Endodermal cell (in vitro differentiated cells): ENCODE measurements around the gene TAOK1. TPM values are rescaled to one million over a fixed set of nuclear protein-coding genes. Genes with fewer than 3 reads are reported as not detected.
"Not testable (repeated sequence)": the region's sequence is repeated elsewhere in the genome, so short reads cannot be mapped to it uniquely, and the experiment has no call there.

Experiments
- DNase-seq: peaks from one replicate; pipeline ENCODE4 v3.0.0-alpha.2; 2017
- H3K27ac ChIP-seq: 2 replicates; pipeline ENCODE4 v1.5.1; 2013; ENCODE audit warnings: mild to moderate bottlenecking, low read depth, low read length, moderate library complexity
- H3K27me3 ChIP-seq: 2 replicates; pipeline ENCODE4 v1.6.1; 2013; ENCODE audit warnings: mild to moderate bottlenecking, low read length, moderate library complexity; ENCODE audit not compliant: insufficient read depth, control insufficient read depth, poor library complexity, severe bottlenecking
- H3K36me3 ChIP-seq: 2 replicates; pipeline ENCODE4 v1.7.0; 2013; ENCODE audit warnings: mild to moderate bottlenecking, low read length, moderate library complexity; ENCODE audit not compliant: control insufficient read depth, insufficient read depth
- H3K4me1 ChIP-seq: one replicate; pipeline ENCODE4 v1.7.0; 2013; ENCODE audit warnings: low read length; ENCODE audit not compliant: control insufficient read depth, insufficient read depth
- H3K4me3 ChIP-seq: 2 replicates; pipeline ENCODE4 v1.5.1; 2013; ENCODE audit warnings: mild to moderate bottlenecking, low read length, moderate library complexity
- H3K9ac ChIP-seq: 2 replicates; pipeline ENCODE4 v1.6.1; 2013; ENCODE audit warnings: mild to moderate bottlenecking, low read length, moderate library complexity; ENCODE audit not compliant: poor library complexity, severe bottlenecking; ENCODE audit errors: extremely low read depth
- H3K9me3 ChIP-seq: 2 replicates; pipeline ENCODE4 v1.6.1; 2013; ENCODE audit warnings: mild to moderate bottlenecking, low read length, moderate library complexity; ENCODE audit not compliant: control insufficient read depth
- H3K27ac Mint-ChIP-seq: 2 replicates; pipeline ENCODE4 v1.8.0; 2020; ENCODE audit warnings: mixed read lengths
- H3K27me3 Mint-ChIP-seq: 2 replicates; pipeline ENCODE4 v1.8.0; 2021; ENCODE audit warnings: mild to moderate bottlenecking, mixed read lengths; ENCODE audit not compliant: insufficient read depth
- H3K36me3 Mint-ChIP-seq: 2 replicates; pipeline ENCODE4 v1.8.0; 2020; ENCODE audit warnings: low read depth, mixed read lengths
- H3K4me1 Mint-ChIP-seq: 2 replicates; pipeline ENCODE4 v1.8.0; 2020; ENCODE audit warnings: mixed read lengths
- H3K4me3 Mint-ChIP-seq: 2 replicates; pipeline ENCODE4 v1.8.0; 2020; ENCODE audit warnings: mild to moderate bottlenecking, moderate library complexity, mixed read lengths
- H3K9me3 Mint-ChIP-seq: 2 replicates; pipeline ENCODE4 v1.8.0; 2020; ENCODE audit warnings: mild to moderate bottlenecking, mixed read lengths
- CTCF ChIP-seq: fragments of 200-600 bp; sonication (generic); conservative IDR thresholded peaks from 2 replicates; pipeline ENCODE4 v1.5.0; 2021; ENCODE audit warnings: antibody characterized with exemption, mild to moderate bottlenecking
- WGBS, 2 experiments: methylation state at CpG; one replicate each; pipeline versions ENCODE4 v1.1.5 to v1.1.7; 2013; ENCODE audit warnings: missing lambda C conversion rate in 2 of 2, mixed read lengths in 1 of 2; ENCODE audit not compliant: insufficient coverage in 1 of 2, insufficient read length in 1 of 2; 5-methylcytosine and 5-hydroxymethylcytosine counted together
- total RNA-seq, 2 donors: library from RNA; stranded (reverse); fragmentation: NEBNext Ultra II Directional in 1 of 2; extraction: Animal tissue kit (Norgen Biotek cat#: 25700) in 1 of 2; gene quantifications; 2 replicates in 1 of 2; 3 replicates in 1 of 2; pipeline ENCODE4 v1.2.1, GENCODE V29; 2021

The TAOK1 gene
- total RNA-seq, 2 donors from 2014 or later = 95.9 to 102 TPM

- Mint-ChIP-seq H3K27ac (no peak overlapping the region), H3K4me3 (no peak overlapping the region), H3K36me3 (no peaks in the 10 kb centered on the region), H3K4me1 (no peaks in the 10 kb centered on the region), H3K27me3 (no peaks in the 10 kb centered on the region), H3K9me3 (no peaks in the 10 kb centered on the region)
- no peak overlapping the region for H3K4me3 ChIP-seq
- no peaks in the 10 kb centered on the region for H3K4me1 ChIP-seq
- H3K27me3 ChIP-seq = no peaks in the 10 kb centered on the region
- H3K36me3 ChIP-seq = no peaks in the 10 kb centered on the region
- WGBS, 2 experiments = 95 to 100% methylated on average over 2 to 11 of the region's 11 CpGs
- no peak overlapping the region for H3K27ac ChIP-seq
- no peak for DNase-seq
- H3K9ac ChIP-seq = no peak overlapping the region
- H3K9me3 ChIP-seq = no peaks in the 10 kb centered on the region
- TF ChIP-seq CTCF = no peak
Measured at GRCh38 chr17:29344201-29344856, 45.8 kb upstream of the TAOK1 start.

GRCh38 chr17:29345066-29345465 is 45.1 kb upstream of the TAOK1 start:
- Histone ChIP-seq H3K4me3 (no peak overlapping the region), H3K36me3 (no peaks in the 10 kb centered on the region), H3K27me3 (no peaks in the 10 kb centered on the region), H3K27ac (no peak overlapping the region), H3K9me3 (no peaks in the 10 kb centered on the region), H3K4me1 (no peaks in the 10 kb centered on the region), H3K9ac (no peak overlapping the region)
- no peak for TF ChIP-seq CTCF
- no peaks in the 10 kb centered on the region for H3K36me3 Mint-ChIP-seq
- no peak overlapping the region for H3K4me3 Mint-ChIP-seq
- no peak for DNase-seq
- 89 to 100% methylated on average over 3 of the region's 3 CpGs for WGBS, 2 experiments
- H3K27me3 Mint-ChIP-seq = no peaks in the 10 kb centered on the region
- H3K27ac Mint-ChIP-seq = no peak overlapping the region
- no peaks in the 10 kb centered on the region for H3K9me3 Mint-ChIP-seq
- no peaks in the 10 kb centered on the region for H3K4me1 Mint-ChIP-seq

DNA sequence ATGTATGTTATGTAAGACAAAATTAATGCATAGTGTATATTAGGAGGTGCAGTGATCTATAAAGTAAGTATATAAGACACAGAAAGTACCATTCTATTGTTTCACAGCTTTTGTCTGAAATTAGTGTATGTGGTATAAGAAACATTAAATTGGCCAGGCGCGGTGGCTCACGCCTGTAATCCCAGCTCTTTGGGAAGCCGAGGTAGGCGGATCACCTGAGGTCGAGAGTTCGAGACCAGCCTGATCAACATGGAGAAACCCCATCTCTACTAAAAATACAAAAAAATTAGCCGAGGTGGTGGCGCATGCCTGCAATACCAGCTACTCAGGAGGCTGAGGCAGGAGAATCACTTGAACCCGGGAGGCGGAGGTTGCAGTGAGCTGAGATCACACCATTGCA is 44.7 kb upstream of the TAOK1 start:
- H3K4me3 Mint-ChIP-seq, H3K27me3 ChIP-seq, H3K27me3 Mint-ChIP-seq, H3K36me3 Mint-ChIP-seq, H3K27ac Mint-ChIP-seq, H3K9me3 ChIP-seq, DNase-seq, H3K27ac ChIP-seq, H3K4me1 ChIP-seq, H3K36me3 ChIP-seq, H3K4me3 ChIP-seq, H3K9ac ChIP-seq, H3K9me3 Mint-ChIP-seq, H3K4me1 Mint-ChIP-seq: not testable (repeated sequence)
- 90 to 96% methylated on average over 8 to 11 of the region's 11 CpGs for WGBS, 2 experiments

DNA sequence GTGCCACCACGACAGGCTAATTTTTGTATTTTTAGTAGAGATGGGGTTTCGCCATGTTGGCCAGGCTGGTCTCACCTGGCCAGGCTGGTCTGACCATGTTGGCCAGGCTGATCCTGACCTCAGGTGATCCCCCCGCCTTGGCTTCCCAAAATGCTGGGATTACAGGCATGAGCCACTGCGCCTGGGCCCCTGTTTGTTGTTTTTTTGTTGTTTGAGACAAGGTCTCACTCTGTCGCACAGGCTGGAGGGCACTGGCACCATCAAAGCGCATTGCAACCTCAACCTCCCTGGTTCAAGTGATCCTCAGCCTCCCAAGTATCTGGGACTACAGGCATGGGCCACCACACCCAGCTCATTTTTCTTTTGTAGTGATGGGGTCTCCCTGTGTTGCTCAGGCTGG is 43.7 kb upstream of the TAOK1 start:
- Histone ChIP-seq H3K9me3 (no peaks in the 10 kb centered on the region), H3K4me1 (no peaks in the 10 kb centered on the region), H3K27ac (no peak overlapping the region), H3K36me3 (no peaks in the 10 kb centered on the region), H3K9ac (no peak overlapping the region), H3K27me3 (no peaks in the 10 kb centered on the region), H3K4me3 (no peak overlapping the region)
- 88% methylated on average over 5 to 6 of the region's 6 CpGs for WGBS, 2 experiments
- no peak for DNase-seq
- H3K9me3 Mint-ChIP-seq = no peaks in the 10 kb centered on the region
- no peak for TF ChIP-seq CTCF
- no peak overlapping the region for H3K4me3 Mint-ChIP-seq
- no peaks in the 10 kb centered on the region for H3K36me3 Mint-ChIP-seq
- no peak overlapping the region for H3K27ac Mint-ChIP-seq
- no peaks in the 10 kb centered on the region for H3K27me3 Mint-ChIP-seq
- no peaks in the 10 kb centered on the region for H3K4me1 Mint-ChIP-seq
